ENCODE measurements around the gene SIGLEC1.
A peak's percentile ranks its signal among the peaks of the same experiment; 100 is the strongest.

The SIGLEC1 gene

GRCh38 chr20:3749087-3749688 lies 36.8 kb upstream of the SIGLEC1 start:
- no peak overlapping the region for H2AK5ac ChIP-seq (ENCODE audit: low read length)
- H3K23ac ChIP-seq (ENCODE audit: low read length), result no peak overlapping the region
- no CpG with 5 or more reads among the region's 24 CpGs for WGBS (ENCODE audit: extremely low coverage, insufficient coverage, low lambda C conversion rate)
- no peak overlapping the region for H4K8ac ChIP-seq (ENCODE audit: low read depth, low read length)
- no peaks in the 10 kb centered on the region for H3K36me3 ChIP-seq (ENCODE audit: control insufficient read depth, insufficient read depth, low read length)
- peak overlapping the region; percentile 73 for H3K56ac ChIP-seq (ENCODE audit: low read length)
- H3K18ac ChIP-seq (ENCODE audit: low read length), result no peak overlapping the region
- H3K79me2 ChIP-seq (ENCODE audit: control insufficient read depth, insufficient read depth, low read length), result no peaks in the 10 kb centered on the region
- H3K4ac ChIP-seq (ENCODE audit: low read depth, low read length), result no peak overlapping the region
- H3K4me3 ChIP-seq (ENCODE audit: low read length), result no peak overlapping the region
- H3K9ac ChIP-seq (ENCODE audit: low read length), result no peak overlapping the region
- no peak overlapping the region for H3K27ac ChIP-seq (ENCODE audit: low read depth, low read length)
- peaks cover 2% of the 10 kb centered on the region for H3K4me1 ChIP-seq (ENCODE audit: control insufficient read depth, low read depth, low read length)
- no peak overlapping the region for H2BK120ac ChIP-seq (ENCODE audit: low read depth, low read length)
- H3K79me1 ChIP-seq (ENCODE audit: low read length), result no peaks in the 10 kb centered on the region
- H3K27me3 ChIP-seq (ENCODE audit: insufficient read depth, low read length, poor library complexity), result peaks cover 5% of the 10 kb centered on the region
- no peak overlapping the region for H4K5ac ChIP-seq (ENCODE audit: low read length)
- no peak overlapping the region for H2BK5ac ChIP-seq (ENCODE audit: low read length)
- no peak overlapping the region for H2BK15ac ChIP-seq (replicated peaks; ENCODE audit: low read depth)
- no peak overlapping the region for H3K4me2 ChIP-seq (ENCODE audit: low read length)
- DNase-seq, result no peak

- Histone ChIP-seq H3K4me1 (ENCODE audit: control insufficient read depth, low read depth, low read length) (peaks cover 2% of the 10 kb centered on the region), H3K9ac (ENCODE audit: low read length) (no peak overlapping the region), H3K4me3 (ENCODE audit: low read length) (no peak overlapping the region), H3K79me2 (ENCODE audit: control insufficient read depth, insufficient read depth, low read length) (no peaks in the 10 kb centered on the region), H3K36me3 (ENCODE audit: control insufficient read depth, insufficient read depth, low read length) (no peaks in the 10 kb centered on the region), H2AK5ac (ENCODE audit: low read length) (no peak overlapping the region), H2BK5ac (ENCODE audit: low read length) (no peak overlapping the region), H3K18ac (ENCODE audit: low read length) (no peak overlapping the region), H2BK120ac (ENCODE audit: low read depth, low read length) (no peak overlapping the region), H3K27me3 (ENCODE audit: insufficient read depth, low read length, poor library complexity) (peaks cover 5% of the 10 kb centered on the region), H4K5ac (ENCODE audit: low read length) (no peak overlapping the region), H3K27ac (ENCODE audit: low read depth, low read length) (no peak overlapping the region), H3K4me2 (ENCODE audit: low read length) (no peak overlapping the region), H3K56ac (ENCODE audit: low read length) (no peak overlapping the region), H3K79me1 (ENCODE audit: low read length) (no peaks in the 10 kb centered on the region), H3K4ac (ENCODE audit: low read depth, low read length) (no peak overlapping the region), H4K8ac (ENCODE audit: low read depth, low read length) (no peak overlapping the region), H2BK15ac (replicated peaks; ENCODE audit: low read depth) (no peak overlapping the region), H3K23ac (ENCODE audit: low read length) (no peak overlapping the region)
- no CpG with 5 or more reads among the region's 16 CpGs for WGBS (ENCODE audit: extremely low coverage, insufficient coverage, low lambda C conversion rate)
- DNase-seq, result no peak
Observed at GRCh38 chr20:3748073-3748472, 35.7 kb upstream of the SIGLEC1 start.

GRCh38 chr20:3747471-3747870 lies 35.1 kb upstream of the SIGLEC1 start:
- WGBS (ENCODE audit: extremely low coverage, insufficient coverage, low lambda C conversion rate), result no CpG with 5 or more reads among the region's 2 CpGs
- Histone ChIP-seq H3K4ac (ENCODE audit: low read depth, low read length) (no peak overlapping the region), H3K27ac (ENCODE audit: low read depth, low read length) (no peak overlapping the region), H2BK120ac (ENCODE audit: low read depth, low read length) (no peak overlapping the region), H2BK5ac (ENCODE audit: low read length) (no peak overlapping the region), H3K79me2 (ENCODE audit: control insufficient read depth, insufficient read depth, low read length) (no peaks in the 10 kb centered on the region), H3K18ac (ENCODE audit: low read length) (no peak overlapping the region), H2AK5ac (ENCODE audit: low read length) (no peak overlapping the region), H3K4me1 (ENCODE audit: control insufficient read depth, low read depth, low read length) (peaks cover 2% of the 10 kb centered on the region), H4K5ac (ENCODE audit: low read length) (no peak overlapping the region), H4K8ac (ENCODE audit: low read depth, low read length) (no peak overlapping the region), H3K79me1 (ENCODE audit: low read length) (no peaks in the 10 kb centered on the region), H3K4me2 (ENCODE audit: low read length) (no peak overlapping the region), H3K9ac (ENCODE audit: low read length) (no peak overlapping the region), H3K23ac (ENCODE audit: low read length) (no peak overlapping the region), H3K56ac (ENCODE audit: low read length) (no peak overlapping the region), H3K27me3 (ENCODE audit: insufficient read depth, low read length, poor library complexity) (peaks cover 5% of the 10 kb centered on the region), H3K4me3 (ENCODE audit: low read length) (no peak overlapping the region), H3K36me3 (ENCODE audit: control insufficient read depth, insufficient read depth, low read length) (no peaks in the 10 kb centered on the region), H2BK15ac (replicated peaks; ENCODE audit: low read depth) (no peak overlapping the region)
- no peak for DNase-seq

- no peak for DNase-seq
- no peak overlapping the region for H2BK15ac ChIP-seq (replicated peaks; ENCODE audit: low read depth)
- H2BK120ac ChIP-seq (ENCODE audit: low read depth, low read length), result no peak overlapping the region
- no CpG with 5 or more reads among the region's 11 CpGs for WGBS (ENCODE audit: extremely low coverage, insufficient coverage, low lambda C conversion rate)
- H3K4me1 ChIP-seq (ENCODE audit: control insufficient read depth, low read depth, low read length), result no peaks in the 10 kb centered on the region
- no peak overlapping the region for H3K4ac ChIP-seq (ENCODE audit: low read depth, low read length)
- no peak overlapping the region for H2BK5ac ChIP-seq (ENCODE audit: low read length)
- H3K4me2 ChIP-seq (ENCODE audit: low read length), result peak overlapping the region; percentile 50
- peak overlapping the region; percentile 51 for H3K56ac ChIP-seq (ENCODE audit: low read length)
- H3K4me3 ChIP-seq (ENCODE audit: low read length), result no peak overlapping the region
- H3K36me3 ChIP-seq (ENCODE audit: control insufficient read depth, insufficient read depth, low read length), result no peaks in the 10 kb centered on the region
- no peak overlapping the region for H3K18ac ChIP-seq (ENCODE audit: low read length)
- no peak overlapping the region for H4K8ac ChIP-seq (ENCODE audit: low read depth, low read length)
- peaks cover under 1% of the 10 kb centered on the region for H3K27me3 ChIP-seq (ENCODE audit: insufficient read depth, low read length, poor library complexity)
- H3K9ac ChIP-seq (ENCODE audit: low read length), result peak overlapping the region; percentile 28
- H3K79me1 ChIP-seq (ENCODE audit: low read length), result no peaks in the 10 kb centered on the region
- H3K79me2 ChIP-seq (ENCODE audit: control insufficient read depth, insufficient read depth, low read length), result no peaks in the 10 kb centered on the region
- no peak overlapping the region for H4K5ac ChIP-seq (ENCODE audit: low read length)
- H3K27ac ChIP-seq (ENCODE audit: low read depth, low read length), result no peak overlapping the region
- H2AK5ac ChIP-seq (ENCODE audit: low read length), result no peak overlapping the region
- no peak overlapping the region for H3K23ac ChIP-seq (ENCODE audit: low read length)
Observed at GRCh38 chr20:3745686-3746173, 33.3 kb upstream of the SIGLEC1 start.

- Histone ChIP-seq H3K9ac (ENCODE audit: low read length) (peak overlapping the region; percentile 68), H3K27ac (ENCODE audit: low read depth, low read length) (no peak overlapping the region), H3K18ac (ENCODE audit: low read length) (peak overlapping the region; percentile 39), H2BK120ac (ENCODE audit: low read depth, low read length) (no peak overlapping the region), H3K4me1 (ENCODE audit: control insufficient read depth, low read depth, low read length) (no peaks in the 10 kb centered on the region), H3K4me2 (ENCODE audit: low read length) (peak overlapping the region; percentile 59), H2AK5ac (ENCODE audit: low read length) (no peak overlapping the region), H3K79me2 (ENCODE audit: control insufficient read depth, insufficient read depth, low read length) (no peaks in the 10 kb centered on the region), H3K79me1 (ENCODE audit: low read length) (no peaks in the 10 kb centered on the region), H3K56ac (ENCODE audit: low read length) (peak overlapping the region; percentile 82), H2BK5ac (ENCODE audit: low read length) (no peak overlapping the region), H3K36me3 (ENCODE audit: control insufficient read depth, insufficient read depth, low read length) (no peaks in the 10 kb centered on the region), H4K5ac (ENCODE audit: low read length) (no peak overlapping the region), H2BK15ac (replicated peaks; ENCODE audit: low read depth) (no peak overlapping the region), H4K8ac (ENCODE audit: low read depth, low read length) (no peak overlapping the region), H3K4ac (ENCODE audit: low read depth, low read length) (no peak overlapping the region), H3K27me3 (ENCODE audit: insufficient read depth, low read length, poor library complexity) (no peaks in the 10 kb centered on the region), H3K4me3 (ENCODE audit: low read length) (peak overlapping the region; percentile 49), H3K23ac (ENCODE audit: low read length) (no peak overlapping the region)
- DNase-seq, result peak; percentile 98
- no CpG with 5 or more reads among the region's 45 CpGs for WGBS (ENCODE audit: extremely low coverage, insufficient coverage, low lambda C conversion rate)
Observed at GRCh38 chr20:3744806-3745685, 32.6 kb upstream of the SIGLEC1 start.

Measured in mesendoderm (in vitro differentiated cells).